GM21515 (cell line): Measurements from ENCODE around the gene CTNNBIP1.
A peak's percentile ranks its signal among the peaks of the same experiment; 100 is the strongest.

Experiments
- ATAC-seq: cut with Tn5 transposase; IDR thresholded peaks from one replicate; pipeline ENCODE4 v1.9.1; 2021; ENCODE audit not compliant: unreplicated experiment

CTNNBIP1 gene

GRCh38 chr1:9838946-9839345, 71.1 kb downstream of the CTNNBIP1 start:
- no peak for ATAC-seq

GRCh38 chr1:9836632-9836960, 73.5 kb downstream of the CTNNBIP1 start:
- no peak for ATAC-seq

- no peak for ATAC-seq
Observed at GRCh38 chr1:9835758-9836631, 74.1 kb downstream of the CTNNBIP1 start.

GRCh38 chr1:9835404-9835757, 74.7 kb downstream of the CTNNBIP1 start:
- no peak for ATAC-seq

GRCh38 chr1:9833632-9834031, 76.4 kb downstream of the CTNNBIP1 start:
- ATAC-seq, result no peak

GRCh38 chr1:9827558-9828185, 82.4 kb downstream of the CTNNBIP1 start:
- no peak for ATAC-seq

- ATAC-seq, result no peak
Observed at GRCh38 chr1:9826616-9827015, 83.5 kb downstream of the CTNNBIP1 start.

- no peak for ATAC-seq
Observed at GRCh38 chr1:9826087-9826486, 84.0 kb downstream of the CTNNBIP1 start.

- ATAC-seq, result no peak
Observed at GRCh38 chr1:9825093-9826074, 84.7 kb downstream of the CTNNBIP1 start.

- no peak for ATAC-seq
Observed at GRCh38 chr1:9824702-9825089, 85.4 kb downstream of the CTNNBIP1 start.

GRCh38 chr1:9823943-9824701, 85.9 kb downstream of the CTNNBIP1 start, which contains the start of gene CLSTN1:
TSS of gene CLSTN1 (minus strand) at chr1:9823965. CDS start at chr1:9823733, 232 bp downstream.
- ATAC-seq, result peak; percentile 52

- peak; percentile 12 for ATAC-seq
Observed at GRCh38 chr1:9823693-9823942, 86.5 kb downstream of the CTNNBIP1 start.

GRCh38 chr1:9822897-9823692, 87.0 kb downstream of the CTNNBIP1 start:
- ATAC-seq, result no peak

- no peak for ATAC-seq
Observed at GRCh38 chr1:9822490-9822889, 87.6 kb downstream of the CTNNBIP1 start.

GRCh38 chr1:9821710-9822109, 88.4 kb downstream of the CTNNBIP1 start:
- ATAC-seq, result no peak

GRCh38 chr1:9820521-9820920, 89.5 kb downstream of the CTNNBIP1 start:
- ATAC-seq, result no peak

- ATAC-seq, result no peak
Observed at GRCh38 chr1:9817734-9818133, 92.3 kb downstream of the CTNNBIP1 start.

- ATAC-seq, result no peak
Observed at GRCh38 chr1:9816199-9816598, 93.9 kb downstream of the CTNNBIP1 start.

- ATAC-seq, result no peak
Observed at GRCh38 chr1:9815150-9815549, 94.9 kb downstream of the CTNNBIP1 start.

- ATAC-seq, result no peak
Observed at GRCh38 chr1:9814619-9815018, 95.5 kb downstream of the CTNNBIP1 start.
